GM19035 (cell line): ENCODE results near the gene ZDHHC14.
"Not testable (repeated sequence)": the region's sequence is repeated elsewhere in the genome, so short reads cannot be mapped to it uniquely, and the experiment has no call there.

ENCODE experiments used
- ATAC-seq: cut with Tn5 transposase; IDR thresholded peaks from one replicate; pipeline ENCODE4 v1.9.1; 2021; ENCODE audit not compliant: unreplicated experiment

ZDHHC14 gene

GRCh38 chr6:157706883-157707282 lies 325.9 kb downstream of the ZDHHC14 start:
- no peak for ATAC-seq

GRCh38 chr6:157707576-157707975 lies 326.6 kb downstream of the ZDHHC14 start:
- no peak for ATAC-seq

GRCh38 chr6:157708239-157708638 lies 327.2 kb downstream of the ZDHHC14 start:
- no peak for ATAC-seq

- ATAC-seq = no peak
These were observed 327.9 kb downstream of the ZDHHC14 start for GRCh38 chr6:157708933-157709332.

- no peak for ATAC-seq
These were observed 328.6 kb downstream of the ZDHHC14 start for GRCh38 chr6:157709555-157709954.

GRCh38 chr6:157710604-157711003 lies 329.6 kb downstream of the ZDHHC14 start:
- ATAC-seq = no peak

- ATAC-seq = no peak
These were observed 330.1 kb downstream of the ZDHHC14 start for GRCh38 chr6:157711060-157711459.

GRCh38 chr6:157712585-157713295 lies 331.8 kb downstream of the ZDHHC14 start:
- no peak for ATAC-seq

- no peak for ATAC-seq
These were observed 332.6 kb downstream of the ZDHHC14 start for GRCh38 chr6:157713451-157714152.

- ATAC-seq = no peak
These were observed 333.1 kb downstream of the ZDHHC14 start for GRCh38 chr6:157714153-157714490.

- ATAC-seq = no peak
These were observed 334.8 kb downstream of the ZDHHC14 start for GRCh38 chr6:157715728-157716164.

GRCh38 chr6:157716251-157716995 lies 335.4 kb downstream of the ZDHHC14 start:
- ATAC-seq = no peak

GRCh38 chr6:157717340-157717748 lies 336.4 kb downstream of the ZDHHC14 start:
- ATAC-seq = no peak

GRCh38 chr6:157718503-157719187 lies 337.7 kb downstream of the ZDHHC14 start:
- no peak for ATAC-seq

- not testable (repeated sequence) for ATAC-seq
These were observed 340.0 kb downstream of the ZDHHC14 start for GRCh38 chr6:157720964-157721363.

GRCh38 chr6:157721426-157721825 lies 340.4 kb downstream of the ZDHHC14 start:
- ATAC-seq = no peak

- no peak for ATAC-seq
These were observed 340.8 kb downstream of the ZDHHC14 start for GRCh38 chr6:157721830-157722229.

GRCh38 chr6:157723376-157723775 lies 342.4 kb downstream of the ZDHHC14 start:
- no peak for ATAC-seq

- ATAC-seq = no peak
These were observed 343.3 kb downstream of the ZDHHC14 start for GRCh38 chr6:157724138-157724820.

GRCh38 chr6:157724960-157725741 lies 344.2 kb downstream of the ZDHHC14 start:
- ATAC-seq = no peak
